AG09309 (cell line): ENCODE results near the gene SLC39A11.

ENCODE experiments used
- DNase-seq: peaks from one replicate; pipeline ENCODE4 v3.0.0-alpha.2; 2010; ENCODE audit warnings: low read depth
- H3K4me3 ChIP-seq: 2 replicates; pipeline ENCODE4 v1.5.1; 2011; ENCODE audit warnings: mild to moderate bottlenecking, low read depth, low read length, moderate library complexity; ENCODE audit not compliant: control insufficient read depth
- CTCF ChIP-seq: IDR thresholded peaks from 2 replicates; pipeline ENCODE4 v1.5.1; 2011; ENCODE audit warnings: mild to moderate bottlenecking, low read depth, low read length, inconsistent platforms; ENCODE audit not compliant: insufficient read depth, control insufficient read depth; ENCODE audit errors: missing control alignments

Gene SLC39A11

GRCh38 chr17:72672729-72673128, 419.8 kb downstream of the SLC39A11 start:
- no peak for DNase-seq
- H3K4me3 ChIP-seq = no peak overlapping the region
- TF ChIP-seq CTCF = no peak

- DNase-seq = no peak
- no peak overlapping the region for H3K4me3 ChIP-seq
- no peak for TF ChIP-seq CTCF
Measured at GRCh38 chr17:72671016-72671415, 421.5 kb downstream of the SLC39A11 start.

GRCh38 chr17:72667096-72668063, 425.1 kb downstream of the SLC39A11 start:
- no peak for TF ChIP-seq CTCF
- DNase-seq = no peak
- H3K4me3 ChIP-seq = no peak overlapping the region

- no peak overlapping the region for H3K4me3 ChIP-seq
- no peak for DNase-seq
- no peak for TF ChIP-seq CTCF
Measured at GRCh38 chr17:72665852-72666851, 426.3 kb downstream of the SLC39A11 start.

GRCh38 chr17:72662827-72663190, 429.7 kb downstream of the SLC39A11 start:
- H3K4me3 ChIP-seq = no peak overlapping the region
- no peak for TF ChIP-seq CTCF
- no peak for DNase-seq
